ENCODE data around the gene STK32B.

The STK32B gene

DNA sequence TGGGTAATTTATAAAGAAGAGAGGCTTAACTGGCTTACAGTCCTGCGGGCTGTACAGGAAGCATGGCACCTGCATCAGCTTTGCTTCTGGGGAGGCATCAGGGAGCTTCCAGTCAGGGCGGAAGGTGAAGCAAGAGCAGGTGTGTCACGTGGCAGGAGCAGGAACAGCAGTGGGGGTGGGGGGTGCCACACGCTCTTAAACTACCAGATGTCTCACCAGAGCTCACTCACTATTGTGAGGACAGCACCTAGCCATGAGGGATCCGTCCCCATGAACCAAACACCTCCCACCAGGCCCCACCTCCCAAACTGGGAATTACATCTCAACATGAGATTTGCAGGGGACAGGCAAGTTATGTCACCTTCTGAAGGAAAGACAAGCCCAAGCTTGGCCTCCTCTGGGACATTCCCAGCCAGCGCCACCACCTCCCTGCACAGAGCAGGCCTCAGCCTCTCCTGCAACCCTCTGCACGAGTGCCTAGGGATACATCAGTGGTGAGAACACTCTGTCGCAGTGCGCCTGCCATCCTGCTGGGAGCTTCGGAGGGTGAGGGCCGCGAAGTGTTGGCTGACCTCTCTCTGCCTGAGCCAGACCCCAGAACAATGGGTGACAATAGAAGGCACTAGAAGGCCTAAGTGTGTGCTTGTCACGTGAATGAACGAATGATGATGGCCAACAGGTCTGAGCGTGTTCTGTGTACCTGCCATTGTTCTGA lies 412.8 kb downstream of the STK32B start:
- Histone ChIP-seq H3K36me3 (ENCODE audit: low read depth) (no peaks in the 10 kb centered on the region), H3K4me1 (ENCODE audit: insufficient read depth, poor library complexity, severe bottlenecking) (no peaks in the 10 kb centered on the region), H3K9me3 (ENCODE audit: severe bottlenecking) (no peaks in the 10 kb centered on the region), H3K27me3 (ENCODE audit: insufficient read depth, poor library complexity, severe bottlenecking) (no peaks in the 10 kb centered on the region), H3K27ac (ENCODE audit: poor library complexity, severe bottlenecking) (no peak overlapping the region), H3K4me3 (ENCODE audit: severe bottlenecking) (no peak overlapping the region)
- DNase-seq (ENCODE audit: low spot score) (no peak), ATAC-seq (ENCODE audit: low read depth) (no peak)
- TF ChIP-seq, protein P1, sequence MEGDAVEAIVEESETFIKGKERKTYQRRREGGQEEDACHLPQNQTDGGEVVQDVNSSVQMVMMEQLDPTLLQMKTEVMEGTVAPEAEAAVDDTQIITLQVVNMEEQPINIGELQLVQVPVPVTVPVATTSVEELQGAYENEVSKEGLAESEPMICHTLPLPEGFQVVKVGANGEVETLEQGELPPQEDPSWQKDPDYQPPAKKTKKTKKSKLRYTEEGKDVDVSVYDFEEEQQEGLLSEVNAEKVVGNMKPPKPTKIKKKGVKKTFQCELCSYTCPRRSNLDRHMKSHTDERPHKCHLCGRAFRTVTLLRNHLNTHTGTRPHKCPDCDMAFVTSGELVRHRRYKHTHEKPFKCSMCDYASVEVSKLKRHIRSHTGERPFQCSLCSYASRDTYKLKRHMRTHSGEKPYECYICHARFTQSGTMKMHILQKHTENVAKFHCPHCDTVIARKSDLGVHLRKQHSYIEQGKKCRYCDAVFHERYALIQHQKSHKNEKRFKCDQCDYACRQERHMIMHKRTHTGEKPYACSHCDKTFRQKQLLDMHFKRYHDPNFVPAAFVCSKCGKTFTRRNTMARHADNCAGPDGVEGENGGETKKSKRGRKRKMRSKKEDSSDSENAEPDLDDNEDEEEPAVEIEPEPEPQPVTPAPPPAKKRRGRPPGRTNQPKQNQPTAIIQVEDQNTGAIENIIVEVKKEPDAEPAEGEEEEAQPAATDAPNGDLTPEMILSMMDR (IDR thresholded peaks at IDR 0.05; ENCODE audit: poor library complexity, severe bottlenecking) = no peak

DNA sequence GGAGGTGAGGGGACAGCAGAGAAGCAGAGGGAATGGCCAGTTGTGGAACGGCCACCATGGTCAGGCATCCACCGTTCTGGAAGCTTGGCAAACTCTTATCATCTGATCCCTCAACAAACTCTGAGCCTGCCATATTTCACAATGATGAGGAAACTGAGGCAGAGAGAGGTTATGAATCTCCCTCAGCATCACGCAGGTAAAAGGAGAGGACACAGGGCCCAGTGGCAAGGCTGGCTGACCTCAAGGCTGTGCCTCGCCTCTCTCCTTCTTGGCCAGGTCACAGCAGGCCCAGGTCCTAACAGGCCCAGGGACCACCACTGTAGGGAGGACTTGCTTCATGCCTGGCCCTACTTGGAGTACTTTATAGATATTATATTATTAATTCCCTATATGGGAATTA lies 414.2 kb downstream of the STK32B start:
- no peaks in the 10 kb centered on the region for H3K4me1 ChIP-seq (ENCODE audit: insufficient read depth, poor library complexity, severe bottlenecking)
- DNase-seq (ENCODE audit: low spot score) (no peak), ATAC-seq (ENCODE audit: low read depth) (no peak)
- H3K27me3 ChIP-seq (ENCODE audit: insufficient read depth, poor library complexity, severe bottlenecking) = no peaks in the 10 kb centered on the region
- H3K36me3 ChIP-seq (ENCODE audit: low read depth) = no peaks in the 10 kb centered on the region
- no peaks in the 10 kb centered on the region for H3K9me3 ChIP-seq (ENCODE audit: severe bottlenecking)
- H3K4me3 ChIP-seq (ENCODE audit: severe bottlenecking) = no peak overlapping the region
- TF ChIP-seq, protein P1 (IDR thresholded peaks at IDR 0.05; ENCODE audit: poor library complexity, severe bottlenecking) = no peak
- no peak overlapping the region for H3K27ac ChIP-seq (ENCODE audit: poor library complexity, severe bottlenecking)

DNA sequence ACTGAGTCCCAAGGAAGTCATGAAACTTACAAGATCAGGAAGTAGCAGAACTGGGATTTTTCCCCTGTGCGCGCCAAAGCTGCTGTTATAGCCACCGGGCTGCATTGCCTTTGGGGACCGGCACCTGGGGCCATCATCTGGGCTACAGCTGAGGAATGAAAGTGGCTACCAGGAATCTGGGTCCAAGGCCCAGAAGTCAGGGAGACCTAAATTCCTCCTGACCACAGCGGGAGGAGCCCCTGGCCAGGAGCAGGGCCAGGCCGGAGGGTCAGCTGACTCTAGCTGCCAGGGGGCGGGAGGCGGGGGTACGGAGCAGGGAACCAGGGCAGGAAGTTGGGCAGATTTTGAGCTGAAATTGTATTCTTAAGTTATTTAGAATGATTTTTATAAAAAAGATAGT lies 414.7 kb downstream of the STK32B start:
- no peaks in the 10 kb centered on the region for H3K4me1 ChIP-seq (ENCODE audit: insufficient read depth, poor library complexity, severe bottlenecking)
- no peaks in the 10 kb centered on the region for H3K36me3 ChIP-seq (ENCODE audit: low read depth)
- H3K9me3 ChIP-seq (ENCODE audit: severe bottlenecking) = no peaks in the 10 kb centered on the region
- no peak for DNase-seq (ENCODE audit: low spot score)
- H3K27me3 ChIP-seq (ENCODE audit: insufficient read depth, poor library complexity, severe bottlenecking) = no peaks in the 10 kb centered on the region
- H3K4me3 ChIP-seq (ENCODE audit: severe bottlenecking) = no peak overlapping the region
- no peak overlapping the region for H3K27ac ChIP-seq (ENCODE audit: poor library complexity, severe bottlenecking)
- no peak for ATAC-seq (ENCODE audit: low read depth)
- TF ChIP-seq, protein P1 (IDR thresholded peaks at IDR 0.05; ENCODE audit: poor library complexity, severe bottlenecking) = no peak

DNA sequence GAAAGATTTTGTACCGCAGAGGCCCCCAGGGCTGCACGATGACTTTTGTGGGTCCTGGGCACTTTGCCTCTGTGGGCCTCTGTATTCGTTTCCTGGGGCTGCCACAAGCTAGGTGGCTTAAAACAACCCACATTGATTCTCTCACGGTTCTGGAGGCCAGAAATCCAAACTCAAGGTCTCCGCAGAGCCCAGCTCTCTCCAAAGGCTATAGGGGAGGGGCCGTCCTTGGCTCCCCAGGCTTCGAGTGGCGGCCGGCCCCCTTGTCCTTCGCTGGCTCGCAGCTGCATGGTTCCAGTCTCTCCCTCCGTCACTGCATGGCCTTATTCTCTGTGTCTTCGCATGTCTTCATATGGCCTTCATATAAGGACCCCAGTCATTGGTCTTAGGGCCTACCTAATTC lies 415.8 kb downstream of the STK32B start:
- TF ChIP-seq, protein P1 (IDR thresholded peaks at IDR 0.05; ENCODE audit: poor library complexity, severe bottlenecking) = no peak
- no peak for DNase-seq (ENCODE audit: low spot score)
- no peaks in the 10 kb centered on the region for H3K4me1 ChIP-seq (ENCODE audit: insufficient read depth, poor library complexity, severe bottlenecking)
- H3K36me3 ChIP-seq (ENCODE audit: low read depth) = no peaks in the 10 kb centered on the region
- no peak overlapping the region for H3K27ac ChIP-seq (ENCODE audit: poor library complexity, severe bottlenecking)
- no peaks in the 10 kb centered on the region for H3K9me3 ChIP-seq (ENCODE audit: severe bottlenecking)
- H3K4me3 ChIP-seq (ENCODE audit: severe bottlenecking) = no peak overlapping the region
- H3K27me3 ChIP-seq (ENCODE audit: insufficient read depth, poor library complexity, severe bottlenecking) = no peaks in the 10 kb centered on the region
- no peak for ATAC-seq (ENCODE audit: low read depth)

- Histone ChIP-seq H3K4me3 (ENCODE audit: severe bottlenecking) (no peak overlapping the region), H3K4me1 (ENCODE audit: insufficient read depth, poor library complexity, severe bottlenecking) (no peaks in the 10 kb centered on the region), H3K36me3 (ENCODE audit: low read depth) (no peaks in the 10 kb centered on the region), H3K27me3 (ENCODE audit: insufficient read depth, poor library complexity, severe bottlenecking) (no peaks in the 10 kb centered on the region), H3K27ac (ENCODE audit: poor library complexity, severe bottlenecking) (no peak overlapping the region), H3K9me3 (ENCODE audit: severe bottlenecking) (no peaks in the 10 kb centered on the region)
- DNase-seq (ENCODE audit: low spot score) (no peak), ATAC-seq (ENCODE audit: low read depth) (no peak)
- TF ChIP-seq, protein P1 (IDR thresholded peaks at IDR 0.05; ENCODE audit: poor library complexity, severe bottlenecking) = no peak
These were observed 418.0 kb downstream of the STK32B start for GRCh38 chr4:5469151-5469775.
